NB4 (cell line): Measurements from ENCODE around the gene ECEL1.

Experiments used
- POLR2A ChIP-seq: IDR thresholded peaks from 2 replicates; pipeline ENCODE4 v1.6.1; 2011; ENCODE audit warnings: mild to moderate bottlenecking; ENCODE audit not compliant: insufficient read length; ENCODE audit errors: extremely low read depth
- TF ChIP-seq, protein P1 (sequence below): IDR thresholded peaks from one replicate; pipeline ENCODE4 v1.5.1; 2012; ENCODE audit warnings: low read depth, low read length
- TF ChIP-seq, protein P2 (sequence below): IDR thresholded peaks from 2 replicates; pipeline ENCODE4 v1.6.1; 2011; ENCODE audit warnings: low read depth, low read length

DNA sequence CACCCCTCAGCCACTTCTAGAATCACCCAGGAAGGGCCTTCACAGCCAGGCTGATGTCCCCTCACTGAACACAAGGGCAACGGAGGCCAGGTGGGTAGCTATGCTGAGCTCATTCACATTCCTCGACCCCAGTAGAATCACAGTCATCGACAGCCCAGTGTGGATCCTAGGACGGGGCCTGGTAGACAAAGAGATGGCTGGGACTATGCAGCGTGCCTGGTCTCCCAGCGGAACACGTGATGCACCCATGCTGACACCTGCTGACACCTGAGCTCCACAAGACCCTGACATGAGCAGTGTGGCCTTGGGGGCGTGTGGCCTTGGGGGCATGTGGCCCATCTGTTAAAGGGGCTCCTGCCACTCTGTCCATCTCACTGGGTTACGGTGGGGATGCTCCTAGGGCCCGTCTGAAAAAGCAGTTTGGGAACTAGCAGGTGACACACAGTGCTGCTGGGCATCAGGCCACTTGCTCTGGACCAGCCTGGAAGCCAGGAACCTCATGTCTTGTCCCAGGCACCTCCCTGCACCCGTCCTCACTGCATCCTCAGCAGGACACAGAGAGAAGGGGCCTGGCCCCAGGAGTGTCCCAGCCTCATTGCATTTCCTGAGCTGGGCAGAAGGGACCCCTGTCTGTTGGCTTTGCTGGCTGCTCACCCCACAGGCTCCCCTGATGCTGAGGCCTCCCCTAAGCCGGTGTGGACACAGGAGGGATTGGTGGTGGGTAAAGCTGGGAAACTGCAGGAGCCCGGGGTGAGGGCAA lies 9.7 kb downstream of the ECEL1 start:
- TF ChIP-seq, protein P1, sequence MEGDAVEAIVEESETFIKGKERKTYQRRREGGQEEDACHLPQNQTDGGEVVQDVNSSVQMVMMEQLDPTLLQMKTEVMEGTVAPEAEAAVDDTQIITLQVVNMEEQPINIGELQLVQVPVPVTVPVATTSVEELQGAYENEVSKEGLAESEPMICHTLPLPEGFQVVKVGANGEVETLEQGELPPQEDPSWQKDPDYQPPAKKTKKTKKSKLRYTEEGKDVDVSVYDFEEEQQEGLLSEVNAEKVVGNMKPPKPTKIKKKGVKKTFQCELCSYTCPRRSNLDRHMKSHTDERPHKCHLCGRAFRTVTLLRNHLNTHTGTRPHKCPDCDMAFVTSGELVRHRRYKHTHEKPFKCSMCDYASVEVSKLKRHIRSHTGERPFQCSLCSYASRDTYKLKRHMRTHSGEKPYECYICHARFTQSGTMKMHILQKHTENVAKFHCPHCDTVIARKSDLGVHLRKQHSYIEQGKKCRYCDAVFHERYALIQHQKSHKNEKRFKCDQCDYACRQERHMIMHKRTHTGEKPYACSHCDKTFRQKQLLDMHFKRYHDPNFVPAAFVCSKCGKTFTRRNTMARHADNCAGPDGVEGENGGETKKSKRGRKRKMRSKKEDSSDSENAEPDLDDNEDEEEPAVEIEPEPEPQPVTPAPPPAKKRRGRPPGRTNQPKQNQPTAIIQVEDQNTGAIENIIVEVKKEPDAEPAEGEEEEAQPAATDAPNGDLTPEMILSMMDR = no peak
- no peak for TF ChIP-seq POLR2A
- TF ChIP-seq, protein P2, sequence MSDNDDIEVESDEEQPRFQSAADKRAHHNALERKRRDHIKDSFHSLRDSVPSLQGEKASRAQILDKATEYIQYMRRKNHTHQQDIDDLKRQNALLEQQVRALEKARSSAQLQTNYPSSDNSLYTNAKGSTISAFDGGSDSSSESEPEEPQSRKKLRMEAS = no peak
